Measurements from ENCODE around the gene UBE2I.

GRCh38 chr16:1357906-1358566, 48.6 kb downstream of the UBE2I start:
- TF ChIP-seq, protein P1, sequence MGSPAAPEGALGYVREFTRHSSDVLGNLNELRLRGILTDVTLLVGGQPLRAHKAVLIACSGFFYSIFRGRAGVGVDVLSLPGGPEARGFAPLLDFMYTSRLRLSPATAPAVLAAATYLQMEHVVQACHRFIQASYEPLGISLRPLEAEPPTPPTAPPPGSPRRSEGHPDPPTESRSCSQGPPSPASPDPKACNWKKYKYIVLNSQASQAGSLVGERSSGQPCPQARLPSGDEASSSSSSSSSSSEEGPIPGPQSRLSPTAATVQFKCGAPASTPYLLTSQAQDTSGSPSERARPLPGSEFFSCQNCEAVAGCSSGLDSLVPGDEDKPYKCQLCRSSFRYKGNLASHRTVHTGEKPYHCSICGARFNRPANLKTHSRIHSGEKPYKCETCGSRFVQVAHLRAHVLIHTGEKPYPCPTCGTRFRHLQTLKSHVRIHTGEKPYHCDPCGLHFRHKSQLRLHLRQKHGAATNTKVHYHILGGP (tag by site-specific recombination; IDR thresholded peaks at IDR 0.05): no peak
- TF ChIP-seq, protein P2, sequence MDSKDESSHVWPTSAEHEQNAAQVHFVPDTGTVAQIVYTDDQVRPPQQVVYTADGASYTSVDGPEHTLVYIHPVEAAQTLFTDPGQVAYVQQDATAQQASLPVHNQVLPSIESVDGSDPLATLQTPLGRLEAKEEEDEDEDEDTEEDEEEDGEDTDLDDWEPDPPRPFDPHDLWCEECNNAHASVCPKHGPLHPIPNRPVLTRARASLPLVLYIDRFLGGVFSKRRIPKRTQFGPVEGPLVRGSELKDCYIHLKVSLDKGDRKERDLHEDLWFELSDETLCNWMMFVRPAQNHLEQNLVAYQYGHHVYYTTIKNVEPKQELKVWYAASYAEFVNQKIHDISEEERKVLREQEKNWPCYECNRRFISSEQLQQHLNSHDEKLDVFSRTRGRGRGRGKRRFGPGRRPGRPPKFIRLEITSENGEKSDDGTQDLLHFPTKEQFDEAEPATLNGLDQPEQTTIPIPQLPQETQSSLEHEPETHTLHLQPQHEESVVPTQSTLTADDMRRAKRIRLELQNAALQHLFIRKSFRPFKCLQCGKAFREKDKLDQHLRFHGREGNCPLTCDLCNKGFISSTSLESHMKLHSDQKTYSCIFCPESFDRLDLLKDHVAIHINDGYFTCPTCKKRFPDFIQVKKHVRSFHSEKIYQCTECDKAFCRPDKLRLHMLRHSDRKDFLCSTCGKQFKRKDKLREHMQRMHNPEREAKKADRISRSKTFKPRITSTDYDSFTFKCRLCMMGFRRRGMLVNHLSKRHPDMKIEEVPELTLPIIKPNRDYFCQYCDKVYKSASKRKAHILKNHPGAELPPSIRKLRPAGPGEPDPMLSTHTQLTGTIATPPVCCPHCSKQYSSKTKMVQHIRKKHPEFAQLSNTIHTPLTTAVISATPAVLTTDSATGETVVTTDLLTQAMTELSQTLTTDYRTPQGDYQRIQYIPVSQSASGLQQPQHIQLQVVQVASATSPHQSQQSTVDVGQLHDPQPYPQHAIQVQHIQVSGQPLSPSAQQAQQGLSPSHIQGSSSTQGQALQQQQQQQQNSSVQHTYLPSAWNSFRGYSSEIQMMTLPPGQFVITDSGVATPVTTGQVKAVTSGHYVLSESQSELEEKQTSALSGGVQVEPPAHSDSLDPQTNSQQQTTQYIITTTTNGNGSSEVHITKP (tag by site-specific recombination; IDR thresholded peaks at IDR 0.05): no peak
- TF ChIP-seq, protein P3, sequence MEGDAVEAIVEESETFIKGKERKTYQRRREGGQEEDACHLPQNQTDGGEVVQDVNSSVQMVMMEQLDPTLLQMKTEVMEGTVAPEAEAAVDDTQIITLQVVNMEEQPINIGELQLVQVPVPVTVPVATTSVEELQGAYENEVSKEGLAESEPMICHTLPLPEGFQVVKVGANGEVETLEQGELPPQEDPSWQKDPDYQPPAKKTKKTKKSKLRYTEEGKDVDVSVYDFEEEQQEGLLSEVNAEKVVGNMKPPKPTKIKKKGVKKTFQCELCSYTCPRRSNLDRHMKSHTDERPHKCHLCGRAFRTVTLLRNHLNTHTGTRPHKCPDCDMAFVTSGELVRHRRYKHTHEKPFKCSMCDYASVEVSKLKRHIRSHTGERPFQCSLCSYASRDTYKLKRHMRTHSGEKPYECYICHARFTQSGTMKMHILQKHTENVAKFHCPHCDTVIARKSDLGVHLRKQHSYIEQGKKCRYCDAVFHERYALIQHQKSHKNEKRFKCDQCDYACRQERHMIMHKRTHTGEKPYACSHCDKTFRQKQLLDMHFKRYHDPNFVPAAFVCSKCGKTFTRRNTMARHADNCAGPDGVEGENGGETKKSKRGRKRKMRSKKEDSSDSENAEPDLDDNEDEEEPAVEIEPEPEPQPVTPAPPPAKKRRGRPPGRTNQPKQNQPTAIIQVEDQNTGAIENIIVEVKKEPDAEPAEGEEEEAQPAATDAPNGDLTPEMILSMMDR (tag by site-specific recombination; IDR thresholded peaks at IDR 0.05): no peak
- no peak for TF ChIP-seq ZNF670 (tag by site-specific recombination; IDR thresholded peaks at IDR 0.05; ENCODE audit: low read depth)
- TF ChIP-seq ZFP69B (tag by site-specific recombination; IDR thresholded peaks at IDR 0.05): no peak
- TF ChIP-seq ZFP37 (tag by site-specific recombination; IDR thresholded peaks at IDR 0.05): no peak
- no peak for TF ChIP-seq ZNF707 (tag by site-specific recombination; IDR thresholded peaks at IDR 0.05)
- TF ChIP-seq ZBTB49 (tag by site-specific recombination; IDR thresholded peaks at IDR 0.05; ENCODE audit: low read depth): no peak

Measured in HEK293 (cell line).